ENCODE measurements around the gene VMO1.
"Not testable (repeated sequence)": the region's sequence is repeated elsewhere in the genome, so short reads cannot be mapped to it uniquely, and the experiment has no call there.

VMO1 gene, protein sequence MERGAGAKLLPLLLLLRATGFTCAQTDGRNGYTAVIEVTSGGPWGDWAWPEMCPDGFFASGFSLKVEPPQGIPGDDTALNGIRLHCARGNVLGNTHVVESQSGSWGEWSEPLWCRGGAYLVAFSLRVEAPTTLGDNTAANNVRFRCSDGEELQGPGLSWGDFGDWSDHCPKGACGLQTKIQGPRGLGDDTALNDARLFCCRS

DNA sequence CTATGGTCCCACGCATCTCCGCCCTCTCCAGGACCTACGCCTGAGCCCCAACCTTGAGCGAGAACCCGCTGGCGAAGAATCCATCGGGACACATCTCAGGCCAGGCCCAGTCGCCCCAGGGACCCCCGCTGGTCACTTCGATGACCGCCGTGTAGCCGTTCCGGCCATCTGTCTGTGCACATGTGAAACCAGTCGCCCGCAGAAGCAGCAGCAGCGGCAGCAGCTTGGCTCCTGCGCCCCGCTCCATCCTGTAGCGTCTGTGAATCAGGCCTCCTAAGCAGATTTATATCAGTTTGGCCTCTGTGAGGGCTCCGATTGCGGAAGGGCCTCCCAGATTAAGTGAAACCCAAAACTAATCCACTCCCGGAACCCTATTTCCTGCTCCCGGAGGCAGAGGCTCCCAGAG, at the start of gene VMO1:
Gene VMO1 (minus strand): TSS at position 259 of the 406 bp plus-strand sequence. CDS start 12 bp downstream, at position 247.
- DNase-seq: no peak

DNA sequence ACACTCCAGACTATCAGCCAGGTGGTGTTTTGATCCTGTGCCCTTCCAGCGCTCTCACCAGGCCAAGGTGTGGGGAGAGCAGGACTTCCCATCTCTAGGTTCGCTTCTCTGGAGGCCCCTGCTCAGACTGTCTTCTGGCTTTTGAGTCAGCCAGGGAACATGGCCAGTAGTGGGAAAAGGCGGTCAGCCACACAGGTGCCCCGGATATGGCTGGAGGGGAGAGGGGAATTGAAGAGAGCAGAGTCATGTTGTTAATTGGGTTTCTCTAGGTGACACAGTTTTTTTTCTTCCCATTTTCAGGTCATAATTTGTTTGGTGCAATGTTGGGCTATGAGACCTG, 48.5 kb upstream of the VMO1 start:
- DNase-seq: no peak

DNA sequence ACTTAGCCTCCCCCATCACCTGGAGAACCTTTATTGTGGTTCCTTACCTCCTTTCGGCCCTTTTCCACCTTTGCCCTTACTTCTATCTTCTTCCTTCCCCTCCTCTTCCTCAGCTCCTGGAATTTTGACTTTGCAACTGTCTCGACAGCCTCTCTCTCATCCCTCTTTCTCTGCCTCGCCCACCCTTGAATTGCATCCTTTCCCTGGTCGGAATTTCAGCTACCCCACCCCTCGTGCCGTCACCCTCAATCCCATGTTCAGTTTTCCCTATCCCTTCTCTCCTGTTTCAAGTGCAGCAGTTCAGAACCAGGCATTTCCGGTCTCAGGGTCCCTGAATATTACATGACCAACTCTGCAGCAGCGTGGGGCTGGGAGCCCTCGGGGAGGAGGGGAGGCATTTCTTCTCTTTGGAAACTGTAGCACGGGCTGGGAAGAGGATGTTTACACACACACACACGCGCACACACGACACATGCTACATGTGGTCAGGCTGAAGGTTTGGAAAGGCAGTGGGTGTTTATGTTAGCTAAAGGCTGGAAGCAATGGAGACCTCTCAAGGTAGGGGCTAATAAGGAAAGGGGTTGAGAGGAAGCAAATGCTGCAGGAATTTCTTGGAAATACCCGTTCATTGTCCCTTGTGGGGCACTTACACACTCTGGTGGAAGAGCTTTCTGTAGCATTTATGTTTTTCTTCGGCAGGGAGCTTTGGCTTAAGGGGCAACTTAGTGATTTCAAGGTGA, 47.9 kb upstream of the VMO1 start:
- DNase-seq: peak; percentile 54

DNA sequence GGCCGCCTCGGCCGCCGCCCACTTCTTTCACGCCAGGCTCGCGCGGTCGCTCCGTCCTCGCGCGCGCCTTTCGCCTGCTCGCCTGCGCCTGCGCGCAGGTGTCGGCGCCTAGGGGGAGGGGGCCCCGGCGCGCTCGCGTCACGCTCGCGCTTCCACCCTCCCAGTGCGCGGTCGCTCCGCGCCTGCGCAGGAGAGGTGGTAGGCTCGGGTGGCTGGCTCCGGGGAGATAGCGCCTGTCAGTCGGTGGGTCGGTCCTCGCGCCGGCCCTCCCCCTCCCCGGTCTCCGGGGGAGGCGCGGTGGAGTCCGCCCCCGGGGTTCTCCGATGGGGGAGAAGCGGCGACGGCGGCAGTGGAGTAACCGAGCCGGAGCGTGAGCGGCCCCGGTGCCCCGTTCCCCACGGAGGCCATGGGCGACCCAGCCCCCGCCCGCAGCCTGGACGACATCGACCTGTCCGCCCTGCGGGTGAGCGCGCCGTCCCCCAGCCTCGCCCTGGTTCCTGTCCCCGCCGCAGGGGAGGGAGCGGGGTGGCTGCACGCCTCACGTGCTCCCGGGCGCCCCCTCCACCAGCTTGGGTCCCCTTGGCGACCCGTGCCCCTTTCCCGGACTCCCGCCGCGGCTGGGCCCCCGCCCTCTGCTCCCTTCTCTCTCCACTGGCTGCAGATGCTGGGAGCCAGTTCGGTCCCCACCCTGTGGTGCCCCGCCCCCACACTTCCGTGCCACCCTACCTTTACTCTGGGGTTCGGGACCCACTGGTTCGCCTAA, 47.2 kb upstream of the VMO1 start, which contains the start of gene MINK1:
Gene MINK1 (plus strand): TSS at position 163 of the 763 bp plus-strand sequence. CDS start 244 bp downstream, at position 407.
- peak; percentile 93 for DNase-seq

DNA sequence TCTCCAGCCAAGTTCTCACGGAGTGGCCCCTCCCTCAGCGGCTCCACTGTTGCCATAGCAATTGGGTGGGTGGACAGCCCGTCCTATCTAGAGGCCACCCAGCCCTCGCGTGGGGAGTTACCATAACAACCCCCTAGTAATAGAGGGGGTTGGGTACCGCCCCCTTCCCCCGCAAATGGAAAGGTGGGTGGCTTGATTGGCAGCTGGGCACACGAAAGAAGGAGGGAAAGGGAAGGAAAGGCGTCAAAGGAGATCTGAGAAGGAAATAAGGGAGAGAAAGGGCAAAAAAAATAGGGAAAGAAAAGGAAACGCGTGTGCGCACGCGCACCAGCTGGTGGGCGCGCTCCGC, 46.6 kb upstream of the VMO1 start:
- DNase-seq: not testable (repeated sequence)

DNA sequence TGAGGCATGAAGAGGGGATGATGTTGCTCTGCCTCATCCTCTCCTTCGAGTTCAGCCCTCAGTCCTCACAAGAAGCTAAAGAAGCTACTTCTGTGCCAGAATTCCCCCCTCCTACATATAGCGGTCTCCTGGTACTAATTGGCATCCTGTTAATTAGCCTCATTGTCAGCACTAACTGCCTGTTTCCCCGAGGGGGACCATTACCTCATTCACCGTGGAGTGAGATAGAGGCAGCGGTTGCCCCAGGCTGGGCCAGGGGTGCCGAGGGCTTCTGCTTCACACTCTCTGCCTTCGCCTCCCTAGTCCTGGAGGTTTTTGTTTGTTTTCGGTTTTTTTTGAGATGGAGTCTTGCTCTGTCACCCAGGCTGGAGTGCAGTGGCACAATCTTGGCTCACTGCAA, 41.2 kb upstream of the VMO1 start:
- no peak for DNase-seq

DNA sequence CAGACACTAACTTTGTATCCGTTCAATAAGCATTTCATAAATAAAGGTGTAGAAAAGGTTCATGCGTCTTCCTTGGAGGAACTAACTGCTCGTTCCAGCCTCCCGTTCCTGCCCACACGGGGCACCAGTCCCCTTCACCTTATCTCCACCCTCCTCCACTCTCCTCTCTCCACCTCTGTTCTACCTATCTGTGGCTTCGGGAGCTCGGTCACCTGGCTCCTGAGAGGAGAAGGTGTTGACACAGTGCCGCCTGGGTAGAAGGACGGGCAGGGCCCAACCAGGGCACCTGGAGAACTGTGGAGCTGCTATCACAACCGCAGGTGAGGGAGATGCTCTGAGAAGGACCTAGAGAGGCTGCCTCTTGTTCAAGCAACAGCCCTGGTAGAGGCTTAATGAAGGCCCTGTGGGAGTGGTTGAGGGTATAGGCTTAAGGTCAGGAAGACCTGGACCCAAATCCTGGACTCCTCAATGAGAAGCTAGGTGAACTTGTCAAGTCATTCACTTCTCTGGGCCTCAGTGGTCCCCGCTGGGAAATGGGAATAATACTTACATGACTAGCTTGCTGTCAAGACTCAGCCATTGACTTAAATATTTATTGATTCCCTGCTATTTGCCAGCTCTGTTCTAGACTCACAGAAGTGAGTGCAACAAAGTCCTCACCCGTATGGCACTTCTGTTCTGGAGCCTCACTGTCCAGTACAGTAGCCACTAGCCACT, 37.4 kb upstream of the VMO1 start:
- DNase-seq: no peak

DNA sequence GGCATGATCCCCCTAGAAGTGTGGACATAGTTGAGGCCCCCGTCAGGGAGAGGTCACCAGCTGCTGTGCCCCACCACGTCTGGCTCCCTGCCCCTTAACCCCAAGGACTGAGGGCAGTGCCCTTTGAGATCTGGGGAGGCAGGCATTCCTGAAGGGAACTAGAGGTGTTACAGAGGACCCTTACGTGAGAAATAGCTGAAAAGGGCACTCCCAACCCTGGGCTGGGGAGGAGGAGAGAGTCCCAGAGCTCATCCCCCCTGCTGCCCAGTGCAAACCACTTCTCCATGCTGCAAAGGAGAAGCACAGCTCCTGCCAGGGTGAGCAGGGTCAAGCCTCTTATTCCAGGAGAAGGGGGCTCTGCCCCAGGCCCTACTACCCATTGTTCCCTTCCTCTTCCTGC, 36.7 kb upstream of the VMO1 start:
- DNase-seq: no peak

DNA sequence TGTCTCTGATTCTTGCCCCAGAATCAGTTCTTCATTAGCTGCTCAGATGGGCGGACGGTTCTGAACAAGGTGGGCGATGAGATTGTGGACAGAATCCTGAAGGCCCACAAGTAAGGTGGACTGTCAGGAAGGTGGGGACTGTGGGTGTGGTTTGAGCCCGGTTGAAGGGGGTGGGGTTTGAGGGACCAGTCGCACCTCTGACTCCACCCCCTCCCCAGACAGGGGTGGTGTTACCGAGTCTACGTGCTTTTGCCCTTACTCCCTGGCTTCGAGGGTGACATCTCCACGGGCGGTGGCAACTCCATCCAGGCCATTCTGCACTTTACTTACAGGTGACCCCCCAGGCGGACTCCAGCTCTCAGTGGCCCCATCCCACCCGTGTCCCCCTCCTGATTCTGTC, 32.1 kb upstream of the VMO1 start:
- DNase-seq: peak; percentile 18

DNA sequence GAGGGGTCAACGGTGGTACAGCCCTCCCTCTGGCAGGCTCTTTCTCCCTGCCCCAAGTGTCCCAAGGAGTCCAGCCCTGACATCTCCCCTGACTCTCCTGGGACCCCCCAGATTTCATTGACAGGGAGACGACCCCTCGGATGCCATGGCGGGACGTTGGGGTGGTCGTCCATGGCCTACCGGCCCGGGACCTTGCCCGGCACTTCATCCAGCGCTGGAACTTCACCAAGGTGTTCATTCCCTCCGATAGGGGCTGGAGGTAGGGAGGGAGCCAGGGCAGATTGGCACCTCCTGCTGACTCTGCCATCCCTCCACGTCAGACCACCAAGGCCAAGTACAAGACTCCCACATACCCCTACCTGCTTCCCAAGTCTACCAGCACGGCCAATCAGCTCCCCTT, 30.7 kb upstream of the VMO1 start:
- peak; percentile 25 for DNase-seq

DNA sequence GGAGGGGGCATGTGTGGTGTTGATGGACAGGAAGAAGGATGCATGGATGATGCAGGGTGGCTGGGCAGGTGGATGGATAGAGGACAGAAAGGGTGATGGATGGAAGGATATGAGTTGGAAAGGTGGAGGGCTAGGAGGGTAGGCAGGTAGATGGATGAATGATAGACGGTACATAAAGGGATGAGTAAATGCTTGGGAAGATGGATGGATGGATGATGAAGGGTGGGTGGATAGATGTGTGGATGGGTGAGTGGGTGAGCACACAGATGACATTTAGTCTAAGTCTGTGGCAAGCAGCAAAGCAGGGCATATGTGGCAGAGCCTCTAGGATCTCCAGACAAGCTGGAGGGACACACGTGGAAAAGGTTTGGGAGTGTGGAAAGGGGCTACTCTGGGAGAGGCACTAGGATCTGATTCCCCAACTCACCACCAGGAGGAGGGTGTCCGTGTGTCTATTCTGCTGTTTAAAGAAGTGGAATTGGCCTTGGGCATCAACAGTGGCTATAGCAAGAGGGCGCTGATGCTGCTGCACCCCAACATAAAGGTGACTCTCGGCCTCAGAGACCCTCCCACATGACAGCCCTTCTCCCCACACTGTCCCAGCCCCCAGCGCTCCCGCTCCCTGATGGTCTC, 29.0 kb upstream of the VMO1 start:
- no peak for DNase-seq

DNA sequence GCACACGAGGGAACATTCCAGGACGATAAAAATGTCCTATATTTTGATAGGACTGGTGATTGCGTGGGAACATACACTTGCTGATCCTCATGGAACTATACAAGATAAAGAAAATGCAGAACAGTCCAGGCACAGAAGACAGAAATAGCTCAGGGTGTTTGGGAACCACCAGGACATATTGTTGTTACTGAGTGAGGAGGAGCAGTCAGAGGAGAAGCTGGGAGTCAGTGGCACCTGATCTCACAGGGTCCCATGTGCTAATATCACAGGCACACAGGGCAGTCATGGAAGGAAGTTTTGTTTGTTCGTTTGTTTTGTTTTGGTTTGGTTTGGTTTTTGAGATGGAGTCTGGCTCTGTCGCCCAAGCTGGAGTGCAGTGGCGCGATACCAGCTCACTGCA, 26.5 kb upstream of the VMO1 start:
- DNase-seq: no peak

DNA sequence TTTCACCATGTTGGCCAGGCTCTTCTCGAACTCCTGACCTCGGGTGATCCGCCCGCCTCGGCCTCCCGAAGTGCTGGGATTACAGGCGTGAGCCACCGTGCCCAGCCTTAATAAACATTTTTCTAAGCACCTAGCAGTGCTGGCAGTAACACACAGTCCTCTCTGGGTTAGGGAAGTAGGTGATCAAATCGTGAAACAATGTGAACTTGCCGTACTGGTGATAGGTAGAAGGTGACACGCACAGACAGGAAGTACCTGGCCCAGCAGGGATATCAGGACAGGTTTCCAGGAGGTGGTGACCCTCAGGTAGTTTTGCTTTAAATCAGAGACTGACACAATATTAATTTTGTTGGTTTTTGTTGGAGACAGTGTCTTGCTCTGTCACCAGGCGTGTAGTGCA, 25.3 kb upstream of the VMO1 start:
- peak; percentile 4 for DNase-seq

DNA sequence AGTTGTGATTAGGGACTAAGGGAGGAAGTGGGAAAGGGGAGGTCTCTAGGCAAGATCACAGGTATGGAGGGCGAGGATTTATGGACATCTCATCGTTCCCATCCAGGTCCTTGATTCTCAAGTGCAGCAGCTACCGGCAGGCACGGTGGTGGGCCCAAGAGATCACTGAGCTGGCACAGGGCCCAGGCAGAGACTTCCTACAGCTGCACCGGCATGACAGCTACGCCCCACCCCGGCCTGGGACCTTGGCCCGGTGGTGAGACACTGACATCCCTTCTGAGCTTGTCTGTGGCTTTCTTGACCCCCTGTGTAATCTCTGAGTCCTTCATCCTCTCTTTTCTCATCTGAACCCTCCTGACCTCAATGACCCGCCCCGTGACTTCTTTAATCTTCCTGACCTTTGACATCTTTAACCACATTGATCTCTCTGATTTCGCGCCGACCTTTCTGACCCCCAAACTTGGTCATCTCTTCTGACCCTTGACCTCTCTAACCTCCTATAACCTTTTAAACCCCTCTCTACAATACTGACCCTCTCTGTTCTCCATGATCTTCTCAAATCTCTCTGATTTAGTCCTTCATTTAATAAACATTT, 24.6 kb upstream of the VMO1 start:
- peak; percentile 25 for DNase-seq

DNA sequence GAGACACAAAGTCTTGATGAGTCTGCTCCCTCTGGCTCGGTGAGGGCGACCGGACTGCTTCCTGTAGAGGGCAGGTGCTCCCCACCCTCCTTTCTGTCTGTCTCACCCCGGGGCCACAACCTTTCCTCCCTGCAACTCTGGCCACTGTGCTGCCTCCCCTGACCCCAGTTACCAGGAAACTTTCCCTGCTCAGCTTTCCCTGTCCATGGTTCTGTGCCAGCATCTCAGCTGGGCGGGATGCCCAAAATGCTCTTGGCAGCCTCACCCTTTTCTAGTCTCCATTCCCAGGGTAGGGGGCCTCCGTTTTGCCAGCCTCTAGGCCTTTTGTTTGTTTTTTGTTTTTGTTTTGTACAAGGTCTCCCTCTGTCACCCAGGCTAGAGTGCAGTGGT, 22.2 kb upstream of the VMO1 start:
- peak; percentile 45 for DNase-seq

DNA sequence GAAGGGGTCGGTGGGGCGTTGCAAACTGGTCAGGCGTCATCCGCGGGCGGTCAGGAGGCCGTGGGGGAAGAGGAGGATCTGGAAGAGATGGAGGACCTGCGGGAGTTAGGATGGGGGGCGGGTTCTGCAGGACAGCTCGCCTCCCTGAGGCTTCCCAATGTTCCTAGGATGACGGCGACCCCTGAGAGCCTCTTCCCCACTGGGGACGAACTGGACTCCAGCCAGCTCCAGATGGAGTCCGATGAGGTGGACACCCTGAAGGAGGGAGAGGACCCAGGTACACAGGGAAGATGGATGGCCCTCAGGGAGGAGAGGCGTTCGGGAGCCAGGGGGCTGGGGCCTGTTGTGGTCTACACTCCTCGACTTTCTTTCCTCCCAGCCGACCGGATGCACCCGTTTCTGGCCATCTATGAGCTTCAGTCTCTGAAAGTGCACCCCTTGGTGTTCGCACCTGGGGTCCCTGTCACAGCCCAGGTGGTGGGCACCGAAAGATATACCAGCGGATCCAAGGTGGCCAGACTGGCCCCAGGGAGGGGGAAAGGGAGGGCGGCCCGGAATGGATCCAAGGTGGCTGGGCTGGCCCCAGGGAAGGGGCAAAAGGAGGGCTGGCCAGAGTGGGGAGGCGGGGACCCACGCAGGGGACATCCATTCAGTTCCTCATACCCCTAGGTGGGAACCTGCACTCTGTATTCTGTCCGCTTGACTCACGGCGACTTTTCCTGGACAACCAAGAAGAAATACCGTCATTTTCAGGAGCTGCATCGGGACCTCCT, 21.6 kb upstream of the VMO1 start:
- peak; percentile 29 for DNase-seq

DNA sequence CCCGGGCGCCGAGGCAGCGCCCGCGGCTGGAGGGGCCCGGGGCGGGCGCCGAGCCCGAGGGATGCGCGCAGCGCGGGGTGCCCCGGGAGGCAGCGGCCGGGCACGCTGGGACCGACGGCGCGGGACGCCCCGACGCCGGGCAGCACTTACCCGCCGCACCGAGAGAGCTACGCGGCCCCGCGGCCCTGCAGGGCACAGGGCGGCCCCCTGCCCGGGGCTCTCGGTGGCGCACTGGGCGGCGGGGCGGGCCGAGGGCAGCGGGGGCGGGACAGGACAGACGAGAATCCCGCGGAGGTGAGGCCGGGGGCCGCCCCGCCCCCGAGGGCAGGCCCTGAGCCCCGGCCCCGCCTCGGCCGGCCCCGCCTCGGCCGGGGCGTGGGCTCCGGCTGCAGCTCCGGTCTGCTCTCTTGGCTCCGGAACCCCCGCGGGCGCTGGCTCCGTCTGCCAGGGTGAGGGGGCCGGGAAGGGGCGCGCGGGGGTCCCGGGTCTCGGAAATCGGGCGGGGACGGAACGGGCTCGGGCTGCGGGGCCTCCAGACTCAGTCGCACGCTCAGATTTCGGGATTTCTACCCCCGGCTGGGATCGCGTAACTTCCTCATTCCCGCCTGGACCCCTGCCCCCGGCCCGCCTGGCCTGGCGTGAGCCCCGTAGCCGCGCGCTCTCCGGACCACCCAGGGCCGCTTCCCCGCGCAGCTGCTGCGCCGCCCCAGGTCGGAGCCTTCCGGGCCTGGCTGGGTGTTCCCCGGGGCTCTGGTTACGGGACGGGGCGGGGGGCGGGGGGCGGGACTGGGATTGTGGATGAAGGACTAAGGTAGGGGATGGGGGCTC, 20.8 kb upstream of the VMO1 start, which contains the start of gene PLD2:
Gene PLD2 (plus strand): TSS at position 376 of the 828 bp plus-strand sequence. CDS start 621 bp downstream, outside the sequence.
- peak; percentile 91 for DNase-seq

DNA sequence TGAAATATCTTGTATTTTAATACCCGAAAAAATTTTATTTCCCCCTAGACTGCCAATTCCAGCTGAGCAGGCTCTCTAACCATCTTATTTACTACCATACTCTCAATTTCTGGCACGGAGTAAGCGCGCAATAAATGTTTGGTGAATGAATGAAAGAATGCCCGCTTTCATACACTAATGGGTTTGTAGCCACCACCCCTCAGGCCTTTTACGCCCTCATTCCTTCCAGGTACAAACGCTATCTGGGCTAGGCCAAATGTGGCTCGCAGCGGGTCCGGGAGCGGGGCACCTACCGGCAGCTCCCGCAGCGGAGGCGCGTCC, 20.3 kb upstream of the VMO1 start:
- no peak for DNase-seq

DNA sequence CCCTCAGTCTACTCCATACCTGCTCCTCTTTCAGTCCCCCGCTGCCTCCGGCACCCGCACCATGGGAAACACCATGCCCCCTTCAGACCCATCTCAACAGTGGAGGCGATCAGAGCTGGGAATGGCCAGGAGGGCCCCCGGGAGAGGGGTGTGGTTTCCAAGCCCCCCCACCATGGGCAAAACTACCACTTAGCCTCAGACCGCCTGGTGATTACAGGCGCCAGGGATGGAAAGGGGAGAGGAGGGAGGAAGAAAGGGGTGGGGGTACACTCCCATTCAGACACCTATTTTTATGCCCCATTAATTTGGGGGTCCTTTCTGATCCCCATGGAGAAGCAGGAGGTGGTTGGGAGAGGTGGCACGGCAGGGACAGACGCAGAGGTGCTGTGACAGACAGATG, 16.1 kb upstream of the VMO1 start, which contains the start of gene C17orf114:
Gene C17orf114 (minus strand): TSS at position 101 of the 400 bp plus-strand sequence.
- no peak for DNase-seq

DNA sequence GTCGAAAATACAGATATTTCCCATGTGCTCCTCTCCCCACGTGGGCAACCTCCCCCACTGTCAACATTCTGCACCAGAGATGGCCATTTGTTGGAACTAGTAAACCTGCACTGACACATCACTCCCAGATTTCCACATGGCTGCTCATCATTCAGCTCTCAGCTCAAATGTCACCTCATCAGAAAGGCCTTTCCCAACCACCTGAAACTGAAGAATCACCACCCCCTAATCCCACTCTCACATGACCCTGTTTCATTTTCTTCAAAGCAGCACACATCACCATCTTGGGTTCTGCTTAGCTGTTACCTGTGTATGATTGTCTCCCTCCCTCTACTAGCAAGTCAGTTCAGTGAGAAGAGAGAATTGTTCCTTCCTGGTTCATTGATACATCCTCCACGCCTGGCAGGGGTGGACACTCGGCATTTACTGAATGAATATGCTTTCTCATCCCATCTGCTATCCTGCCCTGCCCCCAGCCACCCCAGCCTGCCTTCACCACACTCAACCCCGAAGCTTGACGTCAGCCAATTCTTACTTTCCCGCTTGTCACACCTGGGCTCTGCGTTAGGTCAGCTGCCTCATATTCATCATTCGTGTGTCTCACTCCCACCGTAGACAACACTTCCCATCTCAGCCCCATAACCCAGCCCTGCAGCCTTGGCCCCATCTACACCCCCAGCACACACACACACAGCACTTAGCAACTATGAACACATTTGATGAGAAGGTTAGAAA, 14.5 kb upstream of the VMO1 start:
- no peak for DNase-seq

Measured in left hindlimb (tissue), 1 donor.